NB4 (cell line): ENCODE data around the gene ETAA1.

Source experiments
- CTCF ChIP-seq: IDR thresholded peaks from one replicate; pipeline ENCODE4 v1.5.1; 2012; ENCODE audit warnings: low read depth, low read length
- MAX ChIP-seq: IDR thresholded peaks from 2 replicates; pipeline ENCODE4 v1.6.1; 2011; ENCODE audit warnings: low read depth, low read length
- MYC ChIP-seq: IDR thresholded peaks from 2 replicates; pipeline ENCODE4 v1.6.1; 2011; ENCODE audit warnings: low read depth, low read length
- POLR2A ChIP-seq: IDR thresholded peaks from 2 replicates; pipeline ENCODE4 v1.6.1; 2011; ENCODE audit warnings: mild to moderate bottlenecking; ENCODE audit not compliant: insufficient read length; ENCODE audit errors: extremely low read depth

GRCh38 chr2:67399144-67399543, 2.0 kb downstream of the ETAA1 start:
- no peak for TF ChIP-seq MAX
- no peak for TF ChIP-seq CTCF
- TF ChIP-seq POLR2A = no peak
- TF ChIP-seq MYC = no peak
